Measurements from ENCODE around the gene SGPP2. TPM values are rescaled to one million over a fixed set of nuclear protein-coding genes. Genes with fewer than 3 reads are reported as not detected.

The SGPP2 gene
- total RNA-seq, 3 donors from 2014 or later (not counting 1 experiment from before 2014, with no cell fraction given): 0.25 to 0.30 TPM; not detected in 1

DNA sequence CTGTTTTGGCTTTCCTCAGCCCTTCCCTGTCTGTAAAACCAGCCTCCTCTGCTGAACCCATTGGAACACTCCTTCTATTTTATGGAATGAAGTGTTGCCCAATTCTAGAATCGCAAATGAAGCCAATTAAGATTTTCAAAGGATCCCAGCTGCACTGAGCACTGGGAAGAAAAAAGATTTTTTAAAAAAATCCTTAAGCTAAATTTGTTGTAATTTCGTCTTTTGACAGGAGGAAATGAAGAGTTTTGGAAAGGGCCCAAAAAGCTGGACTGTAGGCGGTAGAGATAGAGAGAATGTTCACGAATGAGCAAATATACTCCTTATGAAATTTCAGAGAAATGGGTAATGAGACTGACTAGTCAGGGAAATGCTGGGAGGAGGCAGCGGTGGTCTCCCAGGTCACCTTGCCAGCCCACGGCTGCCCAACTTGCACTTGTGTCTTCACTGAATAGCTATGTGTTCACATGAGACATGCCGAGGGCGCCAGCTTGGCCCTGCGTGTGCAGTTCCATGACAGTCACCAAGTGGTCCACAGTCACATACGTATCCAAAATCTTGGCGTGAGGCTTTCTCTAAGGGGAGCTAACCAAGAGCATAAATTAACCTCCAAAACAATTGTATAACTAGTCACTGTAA is 69.9 kb downstream of the SGPP2 start:
- ATAC-seq: no peak
- H3K36me3 Mint-ChIP-seq: no peaks in the 10 kb centered on the region
- no peak overlapping the region for H3K4me3 Mint-ChIP-seq
- intact Hi-C loops (cut with micrococcal nuclease): no loop called here
- TF ChIP-seq CTCF (IDR thresholded peaks at IDR 0.05): no peak
- no peaks in the 10 kb centered on the region for H3K27me3 ChIP-seq (ENCODE audit: control insufficient read depth, insufficient read depth, low read length)
- H3K4me3 ChIP-seq (ENCODE audit: low read length): no peak overlapping the region
- no peaks in the 10 kb centered on the region for H3K36me3 ChIP-seq (ENCODE audit: control insufficient read depth, insufficient read depth, low read length)
- no peaks in the 10 kb centered on the region for H3K9me3 ChIP-seq (ENCODE audit: control insufficient read depth, insufficient read depth, low read length)
- H3K27me3 Mint-ChIP-seq (ENCODE audit: low read depth in 2 of 2): no peaks in the 10 kb centered on the region
- no peak overlapping the region for H3K27ac Mint-ChIP-seq
- no peak for DNase-seq
- WGBS (ENCODE audit: insufficient coverage): 84% methylated on average over 10 of the region's 11 CpGs
- H3K27ac ChIP-seq (ENCODE audit: low read length): no peak overlapping the region
- H3K9me3 Mint-ChIP-seq: peaks cover 2 to 3% of the 10 kb centered on the region in 2 donors
- no peaks in the 10 kb centered on the region for H3K4me1 ChIP-seq (ENCODE audit: control insufficient read depth, insufficient read depth, low read length)
- H3K4me1 Mint-ChIP-seq: no peaks in the 10 kb centered on the region

- Mint-ChIP-seq H3K4me3 (no peak overlapping the region), H3K4me1 (no peaks in the 10 kb centered on the region), H3K36me3 (no peaks in the 10 kb centered on the region), H3K27ac (no peak overlapping the region), H3K27me3 (ENCODE audit: low read depth in 2 of 2) (peaks cover 0 to 6% of the 10 kb centered on the region in 2 donors), H3K9me3 (peaks cover 2 to 3% of the 10 kb centered on the region in 2 donors)
- Histone ChIP-seq H3K36me3 (ENCODE audit: control insufficient read depth, insufficient read depth, low read length) (no peaks in the 10 kb centered on the region), H3K9me3 (ENCODE audit: control insufficient read depth, insufficient read depth, low read length) (no peaks in the 10 kb centered on the region), H3K4me1 (ENCODE audit: control insufficient read depth, insufficient read depth, low read length) (no peaks in the 10 kb centered on the region), H3K27ac (ENCODE audit: low read length) (no peak overlapping the region), H3K4me3 (ENCODE audit: low read length) (no peak overlapping the region), H3K27me3 (ENCODE audit: control insufficient read depth, insufficient read depth, low read length) (no peaks in the 10 kb centered on the region)
- no peak for TF ChIP-seq CTCF (IDR thresholded peaks at IDR 0.05)
- intact Hi-C loops (cut with micrococcal nuclease): no loop called here
- ATAC-seq (no peak), DNase-seq (no peak)
- WGBS (ENCODE audit: insufficient coverage): no CpG with 5 or more reads among the region's 1 CpG
These were observed 71.0 kb downstream of the SGPP2 start for GRCh38 chr2:222495388-222495787.

GRCh38 chr2:222499226-222499625 is 74.9 kb downstream of the SGPP2 start:
- TF ChIP-seq CTCF (IDR thresholded peaks at IDR 0.05): no peak
- no peaks in the 10 kb centered on the region for H3K4me1 Mint-ChIP-seq

GRCh38 chr2:222504191-222504590 is 79.8 kb downstream of the SGPP2 start:
- no peak overlapping the region for H3K27ac ChIP-seq (ENCODE audit: low read length)
- Mint-ChIP-seq H3K27me3 (ENCODE audit: low read depth in 2 of 2) (peaks cover 0 to 12% of the 10 kb centered on the region in 2 donors), H3K36me3 (no peaks in the 10 kb centered on the region), H3K27ac (no peak overlapping the region), H3K4me3 (no peak overlapping the region), H3K9me3 (peaks cover 0 to 2% of the 10 kb centered on the region in 2 donors), H3K4me1 (no peaks in the 10 kb centered on the region)
- WGBS (ENCODE audit: insufficient coverage): 82% methylated on average over 8 of the region's 8 CpGs
- H3K9me3 ChIP-seq (ENCODE audit: control insufficient read depth, insufficient read depth, low read length): no peaks in the 10 kb centered on the region
- intact Hi-C loops (cut with micrococcal nuclease): no loop called here
- TF ChIP-seq CTCF (IDR thresholded peaks at IDR 0.05): no peak
- H3K36me3 ChIP-seq (ENCODE audit: control insufficient read depth, insufficient read depth, low read length): no peaks in the 10 kb centered on the region
- H3K4me1 ChIP-seq (ENCODE audit: control insufficient read depth, insufficient read depth, low read length): no peaks in the 10 kb centered on the region
- ATAC-seq (no peak), DNase-seq (no peak)
- no peak overlapping the region for H3K4me3 ChIP-seq (ENCODE audit: low read length)
- H3K27me3 ChIP-seq (ENCODE audit: control insufficient read depth, insufficient read depth, low read length): no peaks in the 10 kb centered on the region

More at GRCh38 chr2:222499226-222499625, 74.9 kb downstream of the SGPP2 start:
- Histone ChIP-seq H3K9me3 (ENCODE audit: control insufficient read depth, insufficient read depth, low read length) (no peaks in the 10 kb centered on the region), H3K27ac (ENCODE audit: low read length) (no peak overlapping the region), H3K27me3 (ENCODE audit: control insufficient read depth, insufficient read depth, low read length) (no peaks in the 10 kb centered on the region), H3K4me3 (ENCODE audit: low read length) (no peak overlapping the region), H3K36me3 (ENCODE audit: control insufficient read depth, insufficient read depth, low read length) (no peaks in the 10 kb centered on the region), H3K4me1 (ENCODE audit: control insufficient read depth, insufficient read depth, low read length) (no peaks in the 10 kb centered on the region)
- ATAC-seq (no peak), DNase-seq (no peak)
- 87% methylated on average over 3 of the region's 3 CpGs for WGBS (ENCODE audit: insufficient coverage)
- Mint-ChIP-seq H3K4me3 (no peak overlapping the region), H3K27ac (no peak overlapping the region), H3K36me3 (no peaks in the 10 kb centered on the region), H3K27me3 (ENCODE audit: low read depth in 2 of 2) (peaks cover 0 to 12% of the 10 kb centered on the region in 2 donors), H3K9me3 (peaks cover 2 to 3% of the 10 kb centered on the region in 2 donors)
- intact Hi-C loops (cut with micrococcal nuclease): no loop called here
